Endothelial cell of umbilical vein (primary cell): ENCODE measurements around the gene METTL6. TPM values are rescaled to one million over a fixed set of nuclear protein-coding genes. Genes with fewer than 3 reads are reported as not detected.

Source experiments
- BruUV-seq: library from RNA; stranded (reverse); fragments of 400-500 nt; replicated peaks from 2 replicates; lab custom pipeline; 2021; lab: Mats Ljungman, UMichigan
- CTCF ChIA-PET: fragments of 300-600, 350-600 bp; sonication (Branson Sonifier 250); formaldehyde crosslinking; loops from one replicate; lab custom pipeline; 2021; ENCODE audit warnings: antibody characterized with exemption, inconsistent platforms; lab: Charles Lee
- POLR2A ChIA-PET: fragments of 300-600, 350-600 bp; sonication (Branson Sonifier 250); formaldehyde crosslinking; loops from one replicate; lab custom pipeline; 2021; ENCODE audit warnings: antibody characterized with exemption, inconsistent platforms; lab: Charles Lee
- DNase-seq: peaks from one replicate; pipeline ENCODE4 v3.0.0-alpha.2; 2011; ENCODE audit warnings: low read depth, low spot score
- FAIRE-seq: peaks from 2 replicates; lab custom pipeline; 2011; peaks lifted over from hg19 to GRCh38; lab: Jason Lieb, UNC
- H2AFZ ChIP-seq: 2 replicates; pipeline ENCODE4 v1.6.0; 2012; ENCODE audit warnings: low read depth, low read length, control low read depth, inconsistent platforms
- H3K27ac ChIP-seq: 2 replicates; pipeline ENCODE4 v1.5.1; 2011; ENCODE audit warnings: low read depth, mild to moderate bottlenecking, control low read depth, low read length, moderate library complexity; ENCODE audit not compliant: insufficient read depth
- H3K27me3 ChIP-seq, 2 experiments: 2 replicates each; pipeline versions ENCODE4 v1.6.0 to v1.6.1; 2011; ENCODE audit warnings: low read length in 2 of 2, mixed read lengths in 1 of 2; ENCODE audit not compliant: control insufficient read depth in 2 of 2, insufficient read depth in 2 of 2
- H3K36me3 ChIP-seq, 2 experiments: 2 replicates in 1 of 2; 3 replicates in 1 of 2; pipeline ENCODE4 v1.5.1; 2011; ENCODE audit warnings: low read length in 2 of 2, mild to moderate bottlenecking in 1 of 2, moderate library complexity in 1 of 2; ENCODE audit not compliant: control insufficient read depth in 2 of 2, insufficient read depth in 2 of 2; ENCODE audit errors: extremely low read depth in 1 of 2
- H3K4me1 ChIP-seq: 3 replicates; pipeline ENCODE4 v1.5.1; 2011; ENCODE audit warnings: mild to moderate bottlenecking, low read length; ENCODE audit not compliant: control insufficient read depth, insufficient read depth; ENCODE audit errors: extremely low read depth
- H3K4me2 ChIP-seq: 2 replicates; pipeline ENCODE4 v1.6.1; 2011; ENCODE audit warnings: low read length, control low read depth, mixed read lengths; ENCODE audit not compliant: insufficient read depth
- H3K4me3 ChIP-seq, 3 experiments: fragments of 200-600 bp in 1 of 3; sonication (generic), shearing (Covaris generic) in 1 of 3; replicated peaks in 1 of 3; 2 replicates each; pipeline ENCODE4 v1.5.1; 2011 to 2016; ENCODE audit warnings: control low read depth in 3 of 3, low read length in 3 of 3, mild to moderate bottlenecking in 2 of 3, inconsistent platforms in 1 of 3, low read depth in 1 of 3, moderate library complexity in 1 of 3; ENCODE audit not compliant: insufficient read depth in 1 of 3
- H3K79me2 ChIP-seq: 2 replicates; pipeline ENCODE4 v1.6.0; 2012; ENCODE audit warnings: low read length, inconsistent platforms; ENCODE audit not compliant: control insufficient read depth, insufficient read depth
- H3K9ac ChIP-seq: replicated peaks from 2 replicates; pipeline ENCODE3; 2011; ENCODE audit warnings: low read length, control low read depth; ENCODE audit not compliant: insufficient read depth; ENCODE audit errors: extremely low read depth
- H3K9me1 ChIP-seq: replicated peaks from 3 replicates; pipeline ENCODE4 v1.6.0; 2011; ENCODE audit warnings: mild to moderate bottlenecking, low read length; ENCODE audit not compliant: control insufficient read depth, insufficient read depth; ENCODE audit errors: extremely low read depth
- H3K9me3 ChIP-seq: replicated peaks from 2 replicates; pipeline ENCODE4 v1.5.1; 2012; ENCODE audit warnings: low read length, inconsistent platforms; ENCODE audit not compliant: control insufficient read depth, insufficient read depth
- H4K20me1 ChIP-seq: replicated peaks from 2 replicates; pipeline ENCODE3; 2011; ENCODE audit warnings: mild to moderate bottlenecking, low read length; ENCODE audit not compliant: control insufficient read depth, insufficient read depth; ENCODE audit errors: extremely low read depth
- CTCF ChIP-seq, 2 donors: IDR thresholded peaks; 1 replicate in 1 of 2; 2 replicates in 1 of 2; pipeline ENCODE4 v1.5.1; 2011; ENCODE audit warnings: low read length in 2 of 2, mild to moderate bottlenecking in 2 of 2, moderate library complexity in 2 of 2, control low read depth in 1 of 2, inconsistent platforms in 1 of 2, low read depth in 1 of 2; ENCODE audit not compliant: insufficient read depth in 1 of 2; ENCODE audit errors: extremely low read depth in 1 of 2
- EZH2 ChIP-seq: IDR thresholded peaks from 2 replicates; pipeline ENCODE4 v1.6.1; 2012; ENCODE audit warnings: borderline replicate concordance, low read depth, mild to moderate bottlenecking, moderate library complexity, low read length, inconsistent platforms; ENCODE audit not compliant: severe bottlenecking
- FOS ChIP-seq: IDR thresholded peaks from 2 replicates; pipeline ENCODE4 v1.6.1; 2011; ENCODE audit warnings: mild to moderate bottlenecking, low read length, moderate library complexity, borderline replicate concordance; ENCODE audit not compliant: insufficient read depth
- GATA2 ChIP-seq: IDR thresholded peaks from 2 replicates; pipeline ENCODE4 v1.7.0; 2011; ENCODE audit warnings: low read depth, mild to moderate bottlenecking, moderate library complexity, mixed read lengths, low read length; ENCODE audit not compliant: insufficient read length, insufficient read depth
- JUN ChIP-seq: IDR thresholded peaks from 2 replicates; pipeline ENCODE4 v1.6.1; 2011; ENCODE audit warnings: borderline replicate concordance, low read depth; ENCODE audit not compliant: insufficient read length, insufficient read depth
- POLR2A ChIP-seq: IDR thresholded peaks from 2 replicates; pipeline ENCODE4 v1.6.1; 2012; ENCODE audit warnings: low read depth, mild to moderate bottlenecking, control low read depth, low read length
- POLR2AphosphoS5 ChIP-seq: IDR thresholded peaks from 2 replicates; pipeline ENCODE4 v1.6.1; 2012; ENCODE audit warnings: low read depth, mild to moderate bottlenecking, control low read depth, low read length, moderate library complexity; ENCODE audit not compliant: insufficient read depth
- dilution Hi-C: fragments of 300-500 bp; cut with MboI; formaldehyde crosslinking; loops from one replicate; pipeline ENCODE4 v1.15.0; 2019; ENCODE audit warnings: low sequenced_read_pairs; ENCODE audit not compliant: extremely low pct_ligation_motif_present
- intact Hi-C: fragments of 100-400 bp; cut with micrococcal nuclease; formaldehyde crosslinking; loops from one replicate; pipeline ENCODE4 v1.10.0; 2022
- polyA plus RNA-seq, 4 experiments: library from polyadenylated mRNA; depleted of rRNA in 3 of 4; stranded (reverse) in 3 of 4; unstranded in 1 of 4; fragments of >200 nt; gene quantifications; 2 replicates each; pipeline versions ENCODE4 v1.2.1 to v1.2.3, GENCODE V29; 2011 to 2012; ENCODE audit warnings: missing spikeins in 1 of 4
- total RNA-seq: library from RNA; stranded (reverse); gene quantifications from 2 replicates; pipeline ENCODE4 v1.2.3, GENCODE V29; 2021
- TF ChIP-seq, protein P1 (sequence below): IDR thresholded peaks from 2 replicates; pipeline ENCODE4 v1.6.1; 2011; ENCODE audit not compliant: insufficient read depth, insufficient read length

The METTL6 gene
- total and polyA plus RNA-seq, 2 donors (not counting 3 experiments of a cell fraction or from before 2014, with no cell fraction given): 12.7 to 19.5 TPM

GRCh38 chr3:15405448-15406050, 21.8 kb downstream of the METTL6 start:
- Histone ChIP-seq H3K4me2 (no peak overlapping the region), H3K9me1 (no peaks in the 10 kb centered on the region), H2AFZ (no peak overlapping the region), H3K4me3 (no peak overlapping the region), H3K36me3 (peaks cover 0 to under 1% of the 10 kb centered on the region in 2 experiments), H4K20me1 (no peaks in the 10 kb centered on the region), H3K79me2 (no peaks in the 10 kb centered on the region), H3K9me3 (no peaks in the 10 kb centered on the region), H3K27ac (no peak overlapping the region), H3K27me3 (no peaks in the 10 kb centered on the region), H3K4me1 (no peaks in the 10 kb centered on the region), H3K9ac (no peak overlapping the region)
- POLR2A ChIA-PET: interaction anchor here (0.6 to 1.9 kb wide), 3 partner anchors 78 to 200 kb away, joined by 4 to 8 read pairs (median 6); partner anchors contain the start of gene CAPN7
- TF ChIP-seq JUN (no peak), EZH2 (no peak), FOS (no peak), GATA2 (no peak), POLR2AphosphoS5 (no peak), CTCF (IDR thresholded peaks at IDR 0.05; ENCODE audit: extremely low read depth in 1 of 2, insufficient read depth in 1 of 2, low read depth in 1 of 2, low read length in 2 of 2) (peak; percentile 49 to 50), POLR2A (no peak)
- TF ChIP-seq, protein P1, sequence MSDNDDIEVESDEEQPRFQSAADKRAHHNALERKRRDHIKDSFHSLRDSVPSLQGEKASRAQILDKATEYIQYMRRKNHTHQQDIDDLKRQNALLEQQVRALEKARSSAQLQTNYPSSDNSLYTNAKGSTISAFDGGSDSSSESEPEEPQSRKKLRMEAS: no peak
- intact Hi-C loops (loop anchor here (1.0 to 2.0 kb wide), 6 partner anchors 137 to 297 kb away; partner anchors contain the start of gene CAPN7), dilution Hi-C loops (no loop called here)
- FAIRE-seq (peak; percentile 82), DNase-seq (peak; percentile 71)
- CTCF ChIA-PET: interaction anchor here (0.6 to 13.9 kb wide), 66 partner anchors 9 to 407 kb away, joined by 3 to 350 read pairs (median 6); partner anchors contain the start of genes CAPN7 and SH3BP5
- BruUV-seq: no TSS peak
